ENCODE results near the gene CST4. TPM values are rescaled to one million over a fixed set of nuclear protein-coding genes. Genes with fewer than 3 reads are reported as not detected.
"Not testable (repeated sequence)": the region's sequence is repeated elsewhere in the genome, so short reads cannot be mapped to it uniquely, and the experiment has no call there.

CST4 gene
- total RNA-seq, 2 experiments from 2014 or later, result not detected

DNA sequence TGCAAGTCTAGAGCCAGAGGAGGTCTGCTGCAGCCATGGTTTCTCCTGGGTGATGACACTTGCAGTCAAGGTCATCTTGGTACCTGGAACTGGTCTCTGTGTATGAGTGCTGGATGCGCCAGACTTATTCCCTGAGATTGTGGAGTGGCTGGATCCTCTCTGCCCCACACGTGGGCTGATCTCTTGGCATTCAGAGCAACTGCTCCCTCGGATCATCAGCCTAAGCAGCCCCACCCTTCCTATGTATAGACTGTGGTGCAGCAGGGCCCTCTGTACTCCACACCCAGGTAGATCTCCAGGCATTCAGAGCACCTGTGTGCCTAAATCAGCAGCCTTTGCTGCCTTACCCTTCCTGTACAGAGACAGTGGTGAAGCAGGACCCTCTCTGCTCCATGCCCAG, 12.1 kb upstream of the CST4 start:
- POLR2A ChIA-PET, result no interaction called here
- H3K4me3 Mint-ChIP-seq, result no peak overlapping the region
- no peak overlapping the region for H3K27ac Mint-ChIP-seq

DNA sequence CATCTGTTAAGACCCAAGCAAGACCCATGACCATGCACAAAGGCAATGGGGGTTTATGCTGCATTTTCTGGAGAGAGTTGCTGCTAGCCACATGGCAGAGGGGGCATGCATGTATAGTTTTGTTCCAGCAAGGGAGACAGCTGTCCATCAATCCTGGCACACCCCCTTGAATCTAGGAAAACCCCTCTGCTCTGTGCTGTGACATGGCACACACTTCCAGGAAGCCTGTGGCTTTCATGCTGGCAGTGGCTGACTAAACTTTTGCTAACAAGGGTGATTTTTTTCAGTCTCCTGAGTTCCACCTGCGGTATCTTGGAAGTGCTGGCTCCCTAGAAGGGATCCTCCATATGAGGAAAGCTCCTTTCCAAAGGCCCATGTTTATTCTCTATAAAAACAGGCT, 9.1 kb upstream of the CST4 start:
- no peaks in the 10 kb centered on the region for H3K9me3 Mint-ChIP-seq
- CTCF ChIA-PET, result no interaction called here
- DNase-seq, result no peak
- peaks cover 11% of the 10 kb centered on the region for H3K27me3 Mint-ChIP-seq
- POLR2A ChIA-PET, result no interaction called here
- no peak overlapping the region for H3K4me3 Mint-ChIP-seq
- no peak overlapping the region for H3K27ac Mint-ChIP-seq
- H3K36me3 Mint-ChIP-seq (ENCODE audit: low read depth), result no peaks in the 10 kb centered on the region
- H3K4me1 Mint-ChIP-seq, result no peaks in the 10 kb centered on the region

More for the DNA sequence above, 12.1 kb upstream of the CST4 start:
- H3K9me3 Mint-ChIP-seq, result no peaks in the 10 kb centered on the region
- H3K27me3 Mint-ChIP-seq, result peaks cover 3% of the 10 kb centered on the region
- no peak for DNase-seq
- CTCF ChIA-PET, result no interaction called here
- H3K4me1 Mint-ChIP-seq, result no peaks in the 10 kb centered on the region
- H3K36me3 Mint-ChIP-seq (ENCODE audit: low read depth), result no peaks in the 10 kb centered on the region

DNA sequence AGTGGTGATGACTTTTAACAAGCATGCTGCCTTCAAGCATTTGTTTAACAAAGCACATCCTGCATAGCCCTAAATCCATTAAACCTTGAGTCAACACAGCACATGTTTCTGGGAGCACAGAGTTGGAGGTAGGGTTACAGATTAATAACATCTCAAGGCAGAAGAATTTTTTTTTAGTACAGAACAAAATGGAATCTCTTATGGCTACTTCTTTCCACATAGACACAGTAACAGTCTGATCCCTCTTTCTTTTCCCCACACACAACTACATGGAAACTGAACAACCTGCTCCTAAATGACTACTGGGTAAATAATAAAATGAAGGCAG, 6.2 kb upstream of the CST4 start:
- H3K4me3 Mint-ChIP-seq; CTCF ChIA-PET; H3K36me3 Mint-ChIP-seq (ENCODE audit: low read depth); POLR2A ChIA-PET; DNase-seq; H3K9me3 Mint-ChIP-seq; H3K27ac Mint-ChIP-seq; H3K4me1 Mint-ChIP-seq: not testable (repeated sequence)
- peaks cover 11% of the 10 kb centered on the region for H3K27me3 Mint-ChIP-seq

DNA sequence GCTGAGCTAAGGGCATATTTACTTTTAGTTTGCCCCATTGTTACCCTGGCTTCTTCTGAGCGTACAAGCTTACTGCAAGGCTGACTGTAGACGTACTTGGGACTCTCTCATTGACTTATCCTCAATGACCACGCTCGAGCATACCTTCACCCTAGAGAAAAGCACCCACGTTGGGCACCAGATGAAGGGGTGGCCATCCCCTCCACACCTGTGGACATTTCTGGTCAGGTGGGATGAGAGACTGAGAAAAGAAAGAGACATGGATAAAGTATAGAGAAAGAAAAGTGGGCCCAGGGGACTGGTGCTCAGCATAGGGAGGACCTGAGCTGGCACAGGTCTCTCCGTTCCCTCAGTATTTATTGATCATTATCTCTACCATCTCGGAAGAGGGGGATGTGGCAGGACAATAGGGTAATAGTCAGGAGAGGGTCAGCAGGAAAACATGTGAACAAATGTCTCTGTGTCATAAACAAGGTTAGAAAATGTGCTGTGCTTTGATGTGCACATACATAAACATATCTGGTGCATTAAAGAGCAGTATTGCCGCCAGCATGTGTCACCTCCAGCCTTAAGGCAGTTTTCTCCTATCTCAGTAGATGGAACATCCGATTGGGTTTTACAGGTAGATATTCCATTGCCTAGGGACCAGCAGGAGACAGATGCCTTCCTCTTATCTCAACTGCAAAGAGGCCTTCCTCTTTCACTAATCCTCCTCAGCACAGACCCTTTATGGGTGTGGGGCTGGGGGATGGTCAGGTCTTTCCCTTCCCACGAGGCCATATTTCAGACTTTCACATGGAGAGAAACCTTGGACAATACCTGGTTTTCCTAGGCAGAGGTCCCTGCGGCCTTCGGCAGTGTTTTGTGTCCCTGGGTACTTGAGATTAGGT, 5.6 kb upstream of the CST4 start:
- POLR2A ChIA-PET; H3K9me3 Mint-ChIP-seq; H3K4me1 Mint-ChIP-seq; H3K36me3 Mint-ChIP-seq (ENCODE audit: low read depth); DNase-seq; H3K4me3 Mint-ChIP-seq; CTCF ChIA-PET; H3K27ac Mint-ChIP-seq: not testable (repeated sequence)
- peaks cover 11% of the 10 kb centered on the region for H3K27me3 Mint-ChIP-seq

DNA sequence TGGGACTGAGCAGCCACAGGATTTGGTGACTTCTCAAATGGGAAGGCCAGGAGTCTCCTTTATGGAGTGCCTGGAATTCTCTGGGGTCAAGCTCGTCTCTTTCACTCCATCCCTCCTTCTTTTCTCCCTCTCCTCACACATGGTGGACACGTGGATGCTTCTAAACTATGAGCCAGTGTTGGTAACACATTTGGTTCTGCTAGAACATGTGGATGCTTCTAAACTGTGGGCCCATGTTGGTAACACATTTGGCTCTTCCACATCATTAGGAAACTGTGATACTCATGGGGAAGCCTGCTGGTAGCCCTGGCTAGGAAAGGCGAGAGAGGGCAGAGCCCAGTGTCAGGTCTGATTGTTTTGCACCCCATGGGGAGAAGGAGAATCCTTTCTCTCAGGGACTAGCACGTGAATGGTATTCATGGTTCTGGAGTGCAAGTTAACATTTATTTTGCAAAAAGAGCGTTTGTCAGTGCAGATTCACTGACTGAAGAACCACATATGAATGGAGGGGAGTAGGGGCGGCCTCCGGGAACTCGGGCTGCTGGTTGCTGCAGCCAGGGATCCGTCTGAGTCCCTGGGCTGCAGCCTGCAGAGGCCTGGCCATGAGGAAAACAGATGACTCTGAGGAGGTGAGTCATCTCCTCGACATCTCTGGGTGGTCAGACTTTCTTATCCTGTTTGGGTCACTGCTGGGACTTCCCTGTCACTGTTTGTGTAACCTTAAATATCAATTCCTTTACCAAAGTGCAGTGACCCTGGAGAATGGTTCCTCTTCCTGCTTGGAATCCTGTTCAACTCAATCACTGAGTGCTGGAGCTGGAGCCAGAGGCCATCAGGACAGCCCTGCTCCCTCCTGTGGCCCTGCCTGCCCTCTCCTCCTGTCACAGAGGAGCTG, 4.1 kb upstream of the CST4 start:
- H3K27ac Mint-ChIP-seq; CTCF ChIA-PET; POLR2A ChIA-PET; H3K4me1 Mint-ChIP-seq; H3K4me3 Mint-ChIP-seq; H3K9me3 Mint-ChIP-seq; DNase-seq; H3K36me3 Mint-ChIP-seq (ENCODE audit: low read depth): not testable (repeated sequence)
- peaks cover 11% of the 10 kb centered on the region for H3K27me3 Mint-ChIP-seq

DNA sequence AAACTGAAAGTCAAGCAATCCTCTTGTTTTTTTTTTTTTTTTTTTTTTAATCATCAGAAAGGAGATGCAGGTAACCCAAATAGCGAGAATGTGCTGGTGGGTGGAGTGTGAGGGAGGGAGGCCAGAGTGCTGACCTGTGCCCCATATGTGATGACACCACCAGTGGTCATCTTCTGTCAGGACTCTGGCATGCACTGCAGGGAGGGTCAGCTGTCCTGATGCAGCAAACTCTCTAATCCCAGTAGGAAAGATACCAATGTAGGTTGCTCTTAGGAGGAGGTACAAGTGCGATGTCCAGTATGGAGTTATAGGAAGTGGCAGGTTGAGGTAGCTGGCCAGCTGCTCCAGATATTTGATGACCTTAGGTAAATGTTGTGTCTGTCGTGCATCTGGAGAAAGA, 2.8 kb upstream of the CST4 start:
- no peaks in the 10 kb centered on the region for H3K36me3 Mint-ChIP-seq (ENCODE audit: low read depth)
- H3K4me3 Mint-ChIP-seq, result no peak overlapping the region
- no peaks in the 10 kb centered on the region for H3K4me1 Mint-ChIP-seq
- no peak for DNase-seq
- no peak overlapping the region for H3K27ac Mint-ChIP-seq
- ChIA-PET POLR2A (no interaction called here), CTCF (no interaction called here)
- peaks cover 11% of the 10 kb centered on the region for H3K27me3 Mint-ChIP-seq
- no peaks in the 10 kb centered on the region for H3K9me3 Mint-ChIP-seq

DNA sequence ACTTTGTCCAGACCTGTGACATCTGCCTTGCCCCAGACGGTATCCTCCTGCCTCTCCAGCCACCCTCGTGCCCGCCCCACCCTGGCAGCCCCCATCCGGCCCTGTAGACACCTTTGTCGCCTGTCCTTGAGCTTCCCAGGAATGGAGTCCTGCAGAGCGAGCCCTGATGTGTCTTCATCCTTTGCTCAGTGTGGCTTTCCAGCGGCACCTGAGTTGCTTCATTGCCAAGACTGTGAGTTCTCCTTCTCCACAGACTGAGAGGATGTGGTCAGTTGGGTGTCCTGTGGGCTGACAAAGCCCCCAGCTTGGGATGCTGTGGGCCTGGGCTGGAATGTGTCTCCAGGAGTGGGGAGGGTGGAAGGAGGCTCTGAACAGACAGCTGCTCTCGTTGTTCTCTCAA, 1.7 kb upstream of the CST4 start:
- Mint-ChIP-seq H3K9me3 (no peaks in the 10 kb centered on the region), H3K4me1 (no peaks in the 10 kb centered on the region), H3K27me3 (peaks cover 6% of the 10 kb centered on the region), H3K4me3 (no peak overlapping the region), H3K36me3 (ENCODE audit: low read depth) (no peaks in the 10 kb centered on the region), H3K27ac (no peak overlapping the region)
- POLR2A ChIA-PET, result no interaction called here
- DNase-seq, result no peak
- CTCF ChIA-PET, result no interaction called here

DNA sequence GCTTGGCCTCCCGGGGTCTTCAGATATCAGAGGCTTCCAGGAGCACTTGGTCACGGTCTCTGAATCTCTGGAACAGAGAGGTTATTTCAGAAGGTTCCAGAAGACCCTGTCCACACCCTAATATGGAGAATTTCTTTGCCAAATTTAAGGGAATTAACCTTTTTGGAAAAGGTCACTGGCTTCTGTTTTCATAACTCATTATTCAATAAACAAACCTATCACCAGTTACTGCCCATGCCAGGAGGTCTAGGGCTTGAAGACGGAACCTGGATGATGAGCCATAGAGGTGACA, 507 bp upstream of the CST4 start:
- Mint-ChIP-seq H3K36me3 (ENCODE audit: low read depth) (no peaks in the 10 kb centered on the region), H3K9me3 (no peaks in the 10 kb centered on the region), H3K27ac (no peak overlapping the region), H3K4me1 (no peaks in the 10 kb centered on the region), H3K27me3 (no peaks in the 10 kb centered on the region), H3K4me3 (no peak overlapping the region)
- ChIA-PET CTCF (no interaction called here), POLR2A (no interaction called here)
- no peak for DNase-seq

DNA sequence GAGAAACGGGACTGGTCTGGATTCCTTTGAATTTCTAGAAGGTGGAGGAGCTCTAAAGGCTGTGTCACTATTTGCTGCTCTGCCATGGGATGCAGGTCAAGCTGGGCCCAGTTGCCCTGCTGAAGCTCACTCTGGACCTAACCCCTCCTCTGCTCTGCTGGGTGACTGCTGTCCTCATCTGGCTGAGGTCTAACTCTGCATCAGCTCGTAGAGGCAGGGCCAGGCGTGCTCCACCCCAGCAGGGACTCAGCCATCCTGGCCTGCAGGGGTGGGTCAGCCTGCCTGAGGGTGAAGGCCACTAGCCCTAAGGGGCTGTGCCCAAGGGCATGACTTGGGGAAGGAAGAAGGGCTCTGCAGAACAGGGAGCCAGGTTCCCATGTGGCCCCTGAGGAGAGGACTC, 852 bp downstream of the CST4 start:
- H3K27me3 Mint-ChIP-seq, result no peaks in the 10 kb centered on the region

DNA sequence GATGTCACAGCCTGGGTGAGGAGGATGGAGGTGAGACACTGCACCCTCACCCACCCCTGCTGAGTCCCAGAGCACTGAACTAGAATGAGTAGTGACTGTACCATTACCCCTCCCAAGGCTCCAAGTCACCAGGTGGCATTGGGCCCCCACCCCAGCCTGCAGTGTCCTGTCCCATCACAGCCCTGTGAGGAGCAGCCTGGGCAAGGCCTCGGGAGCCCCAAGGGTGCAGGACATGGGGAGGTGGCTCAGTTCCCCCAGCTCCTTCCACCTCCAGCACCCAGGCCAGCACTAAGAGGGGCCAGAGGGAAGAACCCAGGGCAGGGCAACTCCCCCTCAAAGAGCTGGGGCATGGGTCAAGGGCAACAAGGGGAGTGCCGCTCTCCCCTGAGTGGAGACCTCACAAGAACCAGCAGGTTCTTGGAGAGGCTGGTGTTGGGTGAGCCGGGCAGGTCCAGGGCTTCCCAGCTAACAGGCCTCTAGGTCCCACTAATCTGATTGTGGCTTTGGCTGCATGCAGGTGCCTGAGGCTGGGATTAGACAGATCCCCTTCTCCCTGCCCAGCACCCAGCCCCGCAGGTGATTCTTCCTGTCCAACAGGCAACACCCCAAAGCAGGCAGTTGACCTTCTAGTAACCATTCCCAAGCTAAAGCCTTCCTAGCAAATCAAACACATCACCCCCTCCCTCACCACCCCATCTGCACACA, 2.6 kb downstream of the CST4 start:
- H3K36me3 Mint-ChIP-seq (ENCODE audit: low read depth), result no peaks in the 10 kb centered on the region
- no peak overlapping the region for H3K4me3 Mint-ChIP-seq
- no peak for DNase-seq
- H3K9me3 Mint-ChIP-seq, result no peaks in the 10 kb centered on the region
- POLR2A ChIA-PET, result no interaction called here
- no peaks in the 10 kb centered on the region for H3K4me1 Mint-ChIP-seq
- H3K27me3 Mint-ChIP-seq, result no peaks in the 10 kb centered on the region
- no peak overlapping the region for H3K27ac Mint-ChIP-seq
- CTCF ChIA-PET, result no interaction called here

More for the DNA sequence above, 852 bp downstream of the CST4 start:
- no peak for DNase-seq
- H3K4me1 Mint-ChIP-seq, result no peaks in the 10 kb centered on the region
- H3K4me3 Mint-ChIP-seq, result no peak overlapping the region
- no peaks in the 10 kb centered on the region for H3K36me3 Mint-ChIP-seq (ENCODE audit: low read depth)
- POLR2A ChIA-PET, result no interaction called here
- CTCF ChIA-PET, result no interaction called here
- no peaks in the 10 kb centered on the region for H3K9me3 Mint-ChIP-seq
- no peak overlapping the region for H3K27ac Mint-ChIP-seq

DNA sequence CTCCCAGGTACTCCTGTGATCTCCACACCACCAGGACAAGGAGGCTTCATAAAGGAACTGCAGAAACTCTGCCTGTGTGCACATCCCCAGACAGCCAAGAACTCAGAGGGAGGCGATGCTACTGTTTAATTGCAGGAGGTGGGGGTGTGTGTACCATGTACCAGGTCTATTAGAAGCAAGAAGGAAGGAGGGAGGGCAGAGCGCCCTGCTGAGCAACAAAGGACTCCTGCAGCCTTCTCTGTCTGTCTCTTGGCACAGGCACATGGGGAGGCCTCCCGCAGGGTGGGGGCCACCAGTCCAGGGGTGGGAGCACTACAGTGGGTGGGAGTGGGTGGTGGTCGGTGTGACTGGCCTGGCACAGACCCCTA, 3.3 kb downstream of the CST4 start:
- CTCF ChIA-PET; H3K27ac Mint-ChIP-seq; DNase-seq; H3K9me3 Mint-ChIP-seq; H3K27me3 Mint-ChIP-seq; H3K4me3 Mint-ChIP-seq; POLR2A ChIA-PET; H3K36me3 Mint-ChIP-seq (ENCODE audit: low read depth); H3K4me1 Mint-ChIP-seq: not testable (repeated sequence)

DNA sequence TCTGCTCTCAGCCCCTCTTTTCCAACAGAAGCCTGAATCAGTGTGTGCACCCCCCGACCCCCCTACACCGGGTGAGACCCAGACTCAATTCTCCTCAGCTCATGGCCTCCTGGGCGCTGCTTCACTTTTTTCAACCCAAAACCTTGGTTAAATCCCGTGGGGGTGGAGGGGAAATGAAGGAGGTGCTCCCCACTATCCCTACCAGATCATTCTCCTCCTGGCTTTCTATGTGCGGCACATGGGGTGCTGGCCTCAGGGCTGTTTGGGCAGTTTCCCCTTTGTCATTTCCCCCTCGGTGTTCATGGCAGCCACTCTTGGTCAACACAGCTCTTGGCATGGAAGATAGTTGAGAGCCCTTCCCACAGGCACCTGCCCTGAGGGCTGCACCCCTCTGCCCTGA, 4.6 kb downstream of the CST4 start:
- Mint-ChIP-seq H3K27me3 (no peaks in the 10 kb centered on the region), H3K4me3 (no peak overlapping the region), H3K36me3 (ENCODE audit: low read depth) (no peaks in the 10 kb centered on the region), H3K27ac (no peak overlapping the region), H3K4me1 (no peaks in the 10 kb centered on the region), H3K9me3 (no peaks in the 10 kb centered on the region)
- ChIA-PET POLR2A (no interaction called here), CTCF (no interaction called here)
- no peak for DNase-seq

DNA sequence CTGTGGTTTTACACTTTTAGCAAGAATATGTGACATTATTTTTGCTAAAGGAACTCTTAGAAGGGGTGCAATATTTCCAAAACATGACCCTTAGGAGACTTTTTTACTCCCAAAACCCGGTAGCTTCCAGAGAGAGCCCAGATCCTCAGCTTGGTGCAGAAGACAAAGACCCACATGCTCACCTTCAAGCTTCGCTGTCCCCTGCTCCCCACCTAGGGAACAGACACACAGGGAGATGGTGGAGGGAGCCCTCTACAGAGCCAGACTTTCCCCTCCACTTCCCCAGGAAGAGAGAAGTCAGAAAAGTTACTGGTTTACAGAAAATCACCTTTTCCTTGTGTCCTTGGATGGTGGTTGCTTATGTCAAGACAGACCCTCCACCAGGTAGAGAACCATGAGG, 5.0 kb downstream of the CST4 start:
- POLR2A ChIA-PET, result no interaction called here
- Mint-ChIP-seq H3K27me3 (peaks cover 3% of the 10 kb centered on the region), H3K9me3 (no peaks in the 10 kb centered on the region), H3K4me1 (no peaks in the 10 kb centered on the region), H3K27ac (no peak overlapping the region), H3K36me3 (ENCODE audit: low read depth) (no peaks in the 10 kb centered on the region), H3K4me3 (no peak overlapping the region)
- CTCF ChIA-PET, result no interaction called here
- DNase-seq, result no peak

DNA sequence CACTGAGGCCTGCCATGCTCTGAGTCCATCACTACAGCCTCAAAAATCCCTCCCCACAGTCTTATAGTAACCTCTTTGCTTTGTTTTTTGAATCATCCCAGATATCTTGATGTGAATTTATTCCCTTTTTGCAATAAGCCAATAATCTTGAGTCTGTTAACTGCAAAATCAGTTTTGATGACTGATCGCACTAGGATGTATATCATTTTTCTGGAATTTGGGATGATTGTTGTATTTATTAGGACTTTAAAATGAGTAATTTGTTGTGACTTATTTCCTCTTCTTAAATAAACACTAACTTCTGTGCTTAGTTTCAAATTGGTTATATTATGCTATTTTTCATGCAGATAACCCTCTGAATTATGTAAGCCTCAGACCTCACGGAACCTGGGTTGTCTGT, 5.6 kb downstream of the CST4 start:
- Mint-ChIP-seq H3K27ac (no peak overlapping the region), H3K9me3 (no peaks in the 10 kb centered on the region), H3K27me3 (peaks cover 3% of the 10 kb centered on the region), H3K4me3 (no peak overlapping the region), H3K4me1 (no peaks in the 10 kb centered on the region), H3K36me3 (ENCODE audit: low read depth) (no peaks in the 10 kb centered on the region)
- CTCF ChIA-PET, result no interaction called here
- POLR2A ChIA-PET, result no interaction called here
- DNase-seq, result no peak
